Body of pancreas (tissue), 4 donors: ENCODE measurements around the gene PRSS21. TPM values are rescaled to one million over a fixed set of nuclear protein-coding genes. Genes with fewer than 3 reads are reported as not detected.

Source experiments
- ATAC-seq: fragments of 150-250 bp; one replicate; pipeline ENCODE4 v1.9.1; 2016
- DNase-seq, 4 donors: peaks; one replicate each; pipeline ENCODE4 v3.0.0-alpha.2; 2019
- H3K27ac ChIP-seq, 4 donors: fragments of 200-600 bp; sonication (generic); 1 replicate in 3 of 4; 2 replicates in 1 of 4; pipeline versions ENCODE4 v1.5.1 to v1.6.1; 2016 to 2019; ENCODE audit warnings: mild to moderate bottlenecking in 1 of 4, mixed read lengths in 1 of 4, moderate library complexity in 1 of 4
- H3K27me3 ChIP-seq, 2 donors: fragments of 200-600 bp; sonication (generic); one replicate each; pipeline ENCODE4 v1.6.0; 2016; ENCODE audit warnings: mild to moderate bottlenecking in 1 of 2
- H3K36me3 ChIP-seq, 2 donors: fragments of 200-600 bp; sonication (generic); replicated peaks in 1 of 2; 2 replicates each; pipeline ENCODE4 v1.5.1; 2016; ENCODE audit warnings: low read depth in 2 of 2; ENCODE audit not compliant: insufficient read depth in 1 of 2
- H3K4me1 ChIP-seq: fragments of 200-600 bp; sonication (generic); one replicate; pipeline ENCODE4 v1.6.0; 2016
- H3K4me3 ChIP-seq, 2 donors: fragments of 200-600 bp; sonication (generic); 1 replicate in 1 of 2; 2 replicates in 1 of 2; pipeline ENCODE4 v1.5.1; 2016 to 2019
- H3K9me3 ChIP-seq, 3 donors: fragments of 200-600 bp; sonication (generic); 1 replicate in 2 of 3; 2 replicates in 1 of 3; pipeline ENCODE4 v1.5.1; 2016
- POLR2A ChIP-seq, 3 donors: fragments of 450-650 bp; IDR thresholded peaks; one replicate each; pipeline ENCODE4 v1.6.1; 2016; ENCODE audit warnings: antibody characterized with exemption in 3 of 3, mild to moderate bottlenecking in 2 of 3
- WGBS, 2 donors: methylation state at CpG; one replicate each; pipeline ENCODE4 v1.1.5; 2017; 5-methylcytosine and 5-hydroxymethylcytosine counted together
- intact Hi-C: fragments of 100-400 bp; cut with DNase I; formaldehyde crosslinking; loops from one replicate; pipeline ENCODE4 v1.15.1; 2023
- total RNA-seq, 2 donors: library from RNA; depleted of rRNA; stranded (reverse); fragments of >200 nt; gene quantifications; one replicate each; pipeline ENCODE4 v1.1.0, GENCODE V29; 2016
- TF ChIP-seq, protein P1 (sequence below), 7 experiments: fragments of 450-650 bp in 4 of 7; fragments of 200-600 bp in 3 of 7; sonication (generic) in 3 of 7; IDR thresholded peaks; one replicate each; pipeline ENCODE4 v1.5.1; 2016 to 2019; ENCODE audit warnings: antibody characterized with exemption in 7 of 7

The PRSS21 gene
- total RNA-seq, 2 donors from 2014 or later = 0.66 to 1.6 TPM

DNA sequence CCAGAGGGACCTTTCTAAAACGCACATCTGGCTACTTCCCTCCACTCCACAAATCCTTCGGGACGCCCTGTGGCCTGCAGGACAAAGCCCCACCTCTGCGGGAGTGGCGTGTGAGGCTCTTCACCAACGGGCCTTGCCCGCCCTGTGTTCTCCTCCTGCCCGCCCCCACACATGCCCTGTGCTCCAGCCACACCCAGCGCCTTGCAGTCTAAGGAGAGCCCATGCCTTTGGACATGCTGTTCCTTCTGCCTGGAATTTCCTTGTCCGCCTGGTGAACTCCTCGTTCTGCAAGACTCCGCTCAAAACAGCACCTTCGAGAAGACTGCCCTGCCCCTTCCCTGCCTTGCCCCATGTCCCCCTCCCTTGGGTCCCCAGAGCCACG lies 47.4 kb upstream of the PRSS21 start:
- no peak overlapping the region for H3K27ac ChIP-seq
- no peak for TF ChIP-seq POLR2A (IDR thresholded peaks at IDR 0.05)
- TF ChIP-seq, protein P1, sequence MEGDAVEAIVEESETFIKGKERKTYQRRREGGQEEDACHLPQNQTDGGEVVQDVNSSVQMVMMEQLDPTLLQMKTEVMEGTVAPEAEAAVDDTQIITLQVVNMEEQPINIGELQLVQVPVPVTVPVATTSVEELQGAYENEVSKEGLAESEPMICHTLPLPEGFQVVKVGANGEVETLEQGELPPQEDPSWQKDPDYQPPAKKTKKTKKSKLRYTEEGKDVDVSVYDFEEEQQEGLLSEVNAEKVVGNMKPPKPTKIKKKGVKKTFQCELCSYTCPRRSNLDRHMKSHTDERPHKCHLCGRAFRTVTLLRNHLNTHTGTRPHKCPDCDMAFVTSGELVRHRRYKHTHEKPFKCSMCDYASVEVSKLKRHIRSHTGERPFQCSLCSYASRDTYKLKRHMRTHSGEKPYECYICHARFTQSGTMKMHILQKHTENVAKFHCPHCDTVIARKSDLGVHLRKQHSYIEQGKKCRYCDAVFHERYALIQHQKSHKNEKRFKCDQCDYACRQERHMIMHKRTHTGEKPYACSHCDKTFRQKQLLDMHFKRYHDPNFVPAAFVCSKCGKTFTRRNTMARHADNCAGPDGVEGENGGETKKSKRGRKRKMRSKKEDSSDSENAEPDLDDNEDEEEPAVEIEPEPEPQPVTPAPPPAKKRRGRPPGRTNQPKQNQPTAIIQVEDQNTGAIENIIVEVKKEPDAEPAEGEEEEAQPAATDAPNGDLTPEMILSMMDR (IDR thresholded peaks at IDR 0.05) = no peak
- no peaks in the 10 kb centered on the region for H3K9me3 ChIP-seq
- WGBS, 2 donors = 79 to 85% methylated on average over 14 of the region's 14 CpGs
- peaks cover 11% of the 10 kb centered on the region for H3K4me1 ChIP-seq
- DNase-seq (no peak), ATAC-seq (no peak)
- intact Hi-C loops = no loop called here
- peaks cover 26 to 43% of the 10 kb centered on the region in 2 donors for H3K36me3 ChIP-seq
- no peak overlapping the region for H3K4me3 ChIP-seq
- no peaks in the 10 kb centered on the region for H3K27me3 ChIP-seq

- Histone ChIP-seq H3K9me3 (no peaks in the 10 kb centered on the region), H3K36me3 (peaks cover 26 to 42% of the 10 kb centered on the region in 2 donors), H3K4me3 (no peak overlapping the region), H3K4me1 (peaks cover 12% of the 10 kb centered on the region), H3K27ac (no peak overlapping the region), H3K27me3 (no peaks in the 10 kb centered on the region)
- TF ChIP-seq, protein P1 (IDR thresholded peaks at IDR 0.05) = no peak
- TF ChIP-seq POLR2A (IDR thresholded peaks at IDR 0.05) = no peak
- DNase-seq (peak in 1 of 4 donors; percentile 7), ATAC-seq (no peak)
- WGBS, 2 donors = 86 to 88% methylated on average over 25 to 32 of the region's 32 CpGs
- intact Hi-C loops = no loop called here
Measured at GRCh38 chr16:2770057-2770951, 46.7 kb upstream of the PRSS21 start.

DNA sequence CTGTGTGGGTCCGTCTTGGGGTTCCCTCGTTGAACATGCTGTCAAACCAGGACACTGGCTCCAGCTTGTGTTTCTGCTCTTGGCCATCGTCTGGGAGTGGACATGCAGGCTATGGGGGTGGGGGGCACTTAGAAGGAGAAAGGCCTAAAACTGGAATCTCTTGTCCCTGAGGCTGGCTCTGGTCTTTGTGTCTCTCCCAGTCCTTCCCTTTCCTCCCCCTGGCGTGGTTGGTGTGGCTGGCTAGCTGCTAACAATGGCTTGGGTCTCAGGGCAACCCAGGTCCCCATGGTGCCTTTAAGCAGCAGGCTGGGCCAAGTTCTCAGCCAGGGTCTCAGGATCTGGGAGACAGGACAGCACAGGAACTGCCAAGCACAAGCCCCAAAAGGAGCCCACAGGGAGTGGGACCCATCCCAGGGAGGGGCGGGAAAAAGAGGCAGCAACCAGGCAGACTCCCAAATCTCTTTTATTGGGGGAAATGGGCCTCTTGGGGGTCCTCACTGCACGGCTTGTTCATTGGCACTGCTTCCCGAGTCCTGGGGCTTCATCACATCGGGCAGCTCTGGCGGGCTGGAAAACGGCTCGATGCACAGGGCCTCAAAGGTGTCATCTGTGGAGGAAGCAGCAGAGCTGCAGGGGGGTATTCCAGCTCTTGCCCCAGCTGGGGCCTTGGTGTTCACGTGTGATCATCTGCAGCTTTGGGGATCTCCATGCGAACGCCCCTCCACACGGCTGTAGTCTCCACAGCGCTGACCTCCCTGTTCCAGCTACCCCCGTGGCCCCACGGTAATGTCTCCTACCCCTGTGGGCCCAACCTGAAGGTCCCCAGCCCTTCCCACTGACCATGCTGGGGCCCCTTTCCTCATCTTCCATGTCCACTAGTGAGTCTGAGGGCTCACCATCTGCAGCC lies 45.3 kb upstream of the PRSS21 start:
- Histone ChIP-seq H3K27me3 (no peaks in the 10 kb centered on the region), H3K4me3 (no peak overlapping the region), H3K9me3 (no peaks in the 10 kb centered on the region), H3K27ac (no peak overlapping the region), H3K36me3 (peaks cover 26 to 42% of the 10 kb centered on the region in 2 donors), H3K4me1 (peaks cover 23% of the 10 kb centered on the region)
- WGBS, 2 donors = 84 to 96% methylated on average over 17 to 18 of the region's 18 CpGs
- TF ChIP-seq POLR2A (IDR thresholded peaks at IDR 0.05) = no peak
- TF ChIP-seq, protein P1 (IDR thresholded peaks at IDR 0.05) = no peak
- peak in 1 of 4 donors; percentile 10 for DNase-seq
- ATAC-seq = no peak
- intact Hi-C loops = no loop called here

DNA sequence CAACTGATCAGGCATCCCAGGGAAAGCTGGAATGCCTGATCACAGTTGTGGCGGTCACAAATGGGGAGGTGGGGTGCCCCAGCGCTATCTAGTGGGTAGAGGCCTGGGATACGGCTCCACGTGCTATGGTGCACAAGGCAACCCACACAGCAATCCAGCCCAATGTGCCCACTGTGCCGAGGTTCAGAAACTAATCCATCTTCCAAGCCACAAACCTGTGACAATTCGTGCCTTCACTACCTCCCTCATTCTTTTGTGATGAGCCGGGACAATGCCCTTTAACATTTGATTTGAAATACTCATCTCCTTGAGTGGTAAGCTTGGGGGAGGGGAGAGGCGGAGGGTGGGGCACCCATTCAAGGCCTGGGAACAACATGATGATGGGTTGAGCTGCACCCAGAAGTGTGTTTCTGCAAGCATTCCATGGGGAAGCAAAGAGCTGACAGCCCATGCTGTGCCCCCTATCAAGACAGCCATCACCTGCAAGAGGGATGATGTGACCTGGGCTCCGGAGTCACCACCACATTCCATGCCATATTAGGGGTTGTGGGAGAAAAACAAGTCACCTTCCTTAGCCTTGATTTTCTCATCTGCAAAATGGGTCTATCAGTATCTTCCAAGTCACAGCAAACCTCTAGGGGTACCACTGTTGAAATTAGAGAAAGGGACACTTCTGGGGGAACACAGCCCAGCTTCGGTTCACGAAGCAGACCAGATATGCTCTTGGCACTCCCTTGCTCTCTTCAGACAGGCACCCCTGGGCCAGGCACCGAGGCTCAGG lies 43.7 kb upstream of the PRSS21 start:
- no peak for TF ChIP-seq POLR2A (IDR thresholded peaks at IDR 0.05)
- TF ChIP-seq, protein P1 (IDR thresholded peaks at IDR 0.05) = no peak
- 81 to 87% methylated on average over 11 to 12 of the region's 12 CpGs for WGBS, 2 donors
- H3K4me3 ChIP-seq = no peak overlapping the region
- H3K9me3 ChIP-seq = no peaks in the 10 kb centered on the region
- peaks cover 25 to 30% of the 10 kb centered on the region in 2 donors for H3K36me3 ChIP-seq
- peaks cover 19% of the 10 kb centered on the region for H3K4me1 ChIP-seq
- no peak overlapping the region for H3K27ac ChIP-seq
- DNase-seq (peak in 1 of 4 donors; percentile 4), ATAC-seq (no peak)
- intact Hi-C loops = no loop called here
- H3K27me3 ChIP-seq = no peaks in the 10 kb centered on the region
